HG03060 (cell line): ENCODE measurements around the gene ADCY9.

Experiments used
- ATAC-seq: cut with Tn5 transposase; IDR thresholded peaks from one replicate; pipeline ENCODE4 v1.9.1; 2021; ENCODE audit warnings: low read depth, moderate number of reproducible peaks; ENCODE audit not compliant: unreplicated experiment

Gene ADCY9

DNA sequence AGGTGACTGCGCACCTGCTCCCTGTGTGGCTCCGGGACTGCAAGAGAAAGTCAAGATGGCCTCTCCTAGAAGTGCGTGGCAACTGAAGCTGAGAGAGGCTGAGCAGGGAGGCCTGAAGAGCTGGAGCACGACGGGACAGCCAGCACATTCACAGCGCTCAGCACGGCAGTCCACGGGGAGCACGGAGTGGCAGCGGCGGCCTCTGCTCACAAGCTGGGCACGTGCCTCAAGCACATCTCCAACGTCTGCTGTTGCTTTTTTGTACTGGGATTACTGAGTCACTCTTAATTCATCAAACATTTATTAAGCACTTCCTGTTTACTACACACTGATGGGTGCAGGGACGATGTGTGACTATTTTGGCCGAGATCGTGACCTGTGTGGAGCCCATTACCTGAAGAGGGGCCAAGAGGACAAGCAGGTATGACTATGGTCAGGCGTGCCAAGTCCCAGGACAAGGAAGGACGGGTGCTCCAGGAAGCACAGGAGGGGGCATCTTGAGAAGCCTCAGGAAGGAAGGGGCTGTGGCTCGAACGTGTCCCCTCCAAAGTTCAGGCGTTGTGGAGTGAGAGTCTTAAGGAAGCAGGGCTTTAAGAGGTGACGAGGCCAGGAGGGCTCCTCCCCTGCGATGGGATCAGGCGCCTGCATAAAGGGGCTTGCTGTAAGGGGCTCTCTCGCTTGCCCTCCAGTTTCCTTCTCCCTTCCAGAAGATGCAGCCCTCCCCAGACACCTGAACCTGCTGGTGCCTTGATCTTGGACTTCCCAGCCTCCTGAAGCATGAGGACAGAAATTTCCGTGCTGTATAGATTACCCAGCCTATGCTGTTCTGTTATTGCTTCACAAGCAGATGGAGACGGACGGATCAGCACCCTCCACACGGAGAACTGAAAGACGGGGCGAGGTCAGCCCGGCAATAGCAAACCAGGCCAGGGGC lies 105.8 kb downstream of the ADCY9 start:
- no peak for ATAC-seq

DNA sequence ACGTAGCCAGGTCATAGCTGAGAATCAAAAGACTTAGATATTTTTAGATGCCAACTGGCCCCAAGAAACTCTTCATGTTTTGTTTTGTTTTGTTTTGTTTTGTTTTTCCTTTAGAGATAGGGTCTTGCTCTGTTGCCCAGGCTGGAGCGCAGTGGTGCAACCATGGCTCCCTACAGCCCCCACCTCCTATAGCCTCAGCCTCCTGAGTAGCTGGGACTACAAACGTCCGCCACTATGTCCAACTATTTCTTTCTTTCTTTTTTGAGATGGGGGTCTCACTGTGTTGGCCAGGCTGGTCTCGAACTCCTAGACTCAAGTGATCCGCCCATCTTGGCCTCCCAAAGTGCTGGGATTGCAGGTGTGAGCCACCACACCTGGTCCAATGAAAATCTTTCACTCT lies 107.1 kb downstream of the ADCY9 start:
- ATAC-seq = no peak

DNA sequence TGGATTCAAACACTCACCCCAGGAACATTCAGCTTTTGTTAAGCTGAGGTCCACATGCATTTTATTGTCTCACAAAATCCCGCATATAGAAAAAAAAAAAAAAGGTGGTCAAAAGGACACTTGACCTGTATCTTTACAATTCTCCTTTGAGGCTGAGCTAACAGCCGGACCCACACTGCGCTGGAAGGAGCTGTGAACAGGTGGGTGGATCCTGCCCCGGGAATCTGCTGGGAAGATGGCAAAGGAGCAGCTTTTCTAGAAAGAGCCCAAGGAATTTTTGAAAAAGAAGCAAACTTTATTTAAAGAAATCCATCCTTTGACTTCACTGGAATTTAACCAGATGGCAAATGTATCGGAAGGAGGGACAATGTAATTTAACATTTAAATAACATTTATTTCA lies 108.1 kb downstream of the ADCY9 start:
- no peak for ATAC-seq

DNA sequence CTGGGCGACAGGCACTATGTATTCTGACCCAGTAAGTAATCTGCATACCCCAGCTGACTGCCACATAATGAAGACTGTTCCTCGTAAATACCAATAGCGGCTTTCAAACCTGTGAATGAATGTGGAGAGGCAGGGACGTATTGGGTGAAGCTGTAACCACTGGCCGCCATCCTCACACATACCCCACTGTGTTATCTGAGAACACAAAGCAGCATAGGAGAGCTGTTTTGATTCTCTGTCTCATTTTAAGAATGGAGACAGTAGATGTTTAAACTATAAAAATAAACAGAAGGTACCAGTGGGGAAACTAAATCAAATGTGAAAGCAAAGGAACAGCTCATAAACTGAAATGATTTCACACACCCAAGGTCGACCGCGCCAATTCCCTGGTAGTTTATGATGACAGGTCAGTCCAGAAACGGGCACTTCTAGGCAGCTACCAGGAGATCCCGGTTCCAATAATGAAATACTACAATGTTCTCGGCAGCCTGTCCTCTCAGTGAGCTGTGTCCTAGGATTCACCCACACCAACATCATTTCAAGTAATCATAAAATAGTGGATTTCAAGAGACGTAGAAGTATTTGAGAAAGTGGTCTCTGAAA lies 109.7 kb downstream of the ADCY9 start:
- no peak for ATAC-seq

DNA sequence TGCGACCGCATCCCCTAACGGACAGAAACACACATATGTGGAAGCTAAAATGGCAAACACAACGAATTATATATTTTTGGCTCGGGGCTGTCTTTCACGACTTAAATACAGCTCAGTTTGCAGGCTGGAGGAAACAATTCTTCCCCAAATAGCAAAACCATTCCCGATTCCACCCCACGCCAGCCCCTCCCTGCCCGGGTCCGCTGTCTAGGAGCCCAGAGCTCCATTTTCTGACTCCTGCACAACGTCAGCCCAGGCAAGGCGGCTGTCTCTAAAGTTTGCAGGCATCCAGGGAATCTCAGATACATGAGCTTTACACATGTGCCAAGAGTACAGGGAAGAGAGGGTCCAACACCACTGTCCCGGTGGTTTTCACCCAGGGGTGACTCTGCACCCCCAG lies 110.5 kb downstream of the ADCY9 start:
- ATAC-seq = no peak

DNA sequence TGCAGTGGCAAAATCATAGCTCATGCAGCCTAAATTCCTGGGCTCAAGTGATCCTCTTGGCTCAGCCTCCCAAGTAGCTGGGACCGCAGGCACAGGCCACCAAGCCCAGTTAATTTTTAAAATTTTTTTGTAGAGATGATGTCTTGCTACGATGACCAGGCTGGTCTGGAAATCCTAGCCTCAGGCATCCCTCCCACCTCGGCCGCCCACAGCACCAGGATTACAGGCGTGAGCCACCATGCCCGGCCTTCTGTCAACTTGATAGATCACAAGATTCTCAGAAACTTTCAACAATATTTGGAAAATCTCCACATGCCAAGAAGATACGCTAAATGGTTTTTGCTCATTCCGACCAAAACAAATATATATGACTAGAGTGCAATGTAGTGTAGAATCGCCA lies 111.0 kb downstream of the ADCY9 start:
- ATAC-seq = no peak

DNA sequence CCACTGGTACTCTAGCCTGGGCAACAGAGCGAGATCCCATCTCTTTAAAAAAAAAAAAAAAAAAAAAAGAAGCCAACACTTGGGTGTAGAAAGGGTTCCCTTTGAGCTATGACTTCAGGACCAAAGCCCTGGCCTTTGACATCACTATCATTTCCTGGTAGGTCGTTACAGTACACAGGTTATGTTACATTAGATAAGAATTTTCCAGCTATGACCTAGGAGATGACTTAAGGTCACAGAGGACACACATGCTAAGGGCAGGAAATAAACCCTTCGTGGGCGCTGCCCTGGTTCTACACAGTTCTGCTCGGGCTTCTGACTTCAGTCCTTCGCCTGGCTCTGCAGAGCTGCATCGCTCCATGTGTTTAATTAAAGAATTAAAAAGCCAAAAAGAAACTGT lies 112.0 kb downstream of the ADCY9 start:
- no peak for ATAC-seq

DNA sequence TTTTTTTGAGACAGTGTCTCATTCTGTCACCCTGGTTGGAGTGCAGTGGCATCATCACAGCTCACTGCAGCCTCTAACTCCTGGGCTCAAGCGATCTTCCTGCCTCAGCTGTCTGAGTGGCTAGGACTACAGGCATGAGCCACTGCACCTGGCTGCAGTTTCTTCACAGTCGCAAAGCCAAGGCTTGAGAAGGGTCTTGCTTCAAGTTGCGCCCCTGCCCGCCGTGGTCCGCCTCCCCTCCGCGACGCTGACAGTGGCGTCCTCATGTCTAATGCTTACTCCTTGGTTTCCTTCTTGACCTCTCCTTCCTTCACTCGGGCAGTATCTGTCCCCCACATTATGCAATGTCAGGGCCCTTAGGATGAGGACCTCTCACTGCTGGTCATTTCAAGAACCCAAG lies 112.7 kb downstream of the ADCY9 start:
- no peak for ATAC-seq

DNA sequence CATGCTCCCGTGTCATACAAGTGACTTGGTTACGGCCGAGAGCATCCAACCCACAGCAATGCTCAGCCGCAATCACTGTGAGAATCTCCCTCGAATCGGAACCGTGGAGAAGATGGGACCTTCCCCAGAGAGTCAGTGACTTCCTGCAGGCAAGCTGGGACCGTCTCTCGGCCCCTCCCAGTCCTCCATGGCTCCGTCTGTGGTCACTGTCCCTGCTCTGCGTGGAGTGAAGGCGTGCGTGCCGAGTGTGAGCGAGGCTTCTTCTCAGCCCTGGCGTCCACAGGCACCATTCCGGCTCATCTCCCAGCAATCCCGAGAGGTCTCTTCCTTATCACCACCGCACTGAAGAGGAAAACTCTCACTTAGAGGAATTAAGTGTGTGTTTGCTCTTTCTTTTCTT lies 113.1 kb downstream of the ADCY9 start:
- ATAC-seq = no peak

DNA sequence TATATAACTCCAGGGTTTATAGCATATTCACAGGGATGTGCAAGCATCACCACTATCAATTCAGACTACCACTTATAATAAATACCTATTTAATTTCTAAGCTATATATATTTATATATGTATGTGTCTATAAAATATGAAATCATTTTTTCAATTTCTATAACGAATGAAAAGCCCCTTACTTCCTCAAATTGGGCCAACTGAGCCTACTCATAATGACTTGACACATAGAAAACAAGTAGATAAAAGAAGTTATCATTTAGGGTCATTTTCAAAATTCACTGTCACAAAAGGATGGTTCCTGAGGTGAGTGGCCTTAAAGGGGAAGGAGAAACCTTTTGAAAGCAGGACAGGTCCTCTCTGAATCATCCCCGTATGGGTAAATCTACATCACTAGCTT lies 114.1 kb downstream of the ADCY9 start:
- no peak for ATAC-seq

DNA sequence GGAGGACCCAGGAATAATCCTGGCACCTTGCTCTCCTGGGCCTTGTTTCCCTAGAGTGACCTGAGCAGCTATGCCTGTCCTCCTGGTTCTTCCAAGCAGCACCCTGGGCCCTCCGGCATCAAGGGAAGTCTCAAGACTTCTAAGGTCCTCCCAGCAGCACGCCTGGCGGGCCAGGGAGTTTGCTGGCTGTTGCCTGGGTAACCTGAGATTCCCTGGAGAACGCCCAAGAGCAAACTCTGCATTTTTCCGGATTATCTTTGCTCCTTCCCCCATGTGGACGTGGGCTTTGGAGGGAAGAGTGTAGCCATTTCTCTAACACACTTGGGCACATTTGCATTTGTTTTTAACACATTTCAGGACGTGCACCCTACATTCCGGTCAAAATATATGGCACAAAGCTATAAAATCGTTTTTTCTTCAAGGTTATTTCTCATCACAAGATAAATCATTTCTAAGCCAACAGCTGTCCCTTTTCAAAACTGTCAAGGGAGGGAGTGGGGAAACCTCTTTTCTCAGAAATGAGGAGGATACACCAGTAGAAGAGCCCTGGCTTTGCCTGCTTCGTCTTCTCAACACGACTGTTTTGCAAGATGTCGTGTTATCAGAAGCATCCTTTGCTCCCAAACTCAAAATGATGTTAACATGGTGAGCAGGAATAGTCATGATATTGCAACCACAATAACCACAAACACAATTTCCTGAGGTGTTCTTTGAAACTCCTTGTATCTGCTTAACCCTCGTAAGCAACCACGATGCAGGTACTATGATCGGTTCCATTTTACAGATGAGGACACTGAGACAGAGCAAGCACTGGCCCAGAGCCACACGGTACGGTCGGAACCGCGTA lies 116.5 kb downstream of the ADCY9 start:
- no peak for ATAC-seq

DNA sequence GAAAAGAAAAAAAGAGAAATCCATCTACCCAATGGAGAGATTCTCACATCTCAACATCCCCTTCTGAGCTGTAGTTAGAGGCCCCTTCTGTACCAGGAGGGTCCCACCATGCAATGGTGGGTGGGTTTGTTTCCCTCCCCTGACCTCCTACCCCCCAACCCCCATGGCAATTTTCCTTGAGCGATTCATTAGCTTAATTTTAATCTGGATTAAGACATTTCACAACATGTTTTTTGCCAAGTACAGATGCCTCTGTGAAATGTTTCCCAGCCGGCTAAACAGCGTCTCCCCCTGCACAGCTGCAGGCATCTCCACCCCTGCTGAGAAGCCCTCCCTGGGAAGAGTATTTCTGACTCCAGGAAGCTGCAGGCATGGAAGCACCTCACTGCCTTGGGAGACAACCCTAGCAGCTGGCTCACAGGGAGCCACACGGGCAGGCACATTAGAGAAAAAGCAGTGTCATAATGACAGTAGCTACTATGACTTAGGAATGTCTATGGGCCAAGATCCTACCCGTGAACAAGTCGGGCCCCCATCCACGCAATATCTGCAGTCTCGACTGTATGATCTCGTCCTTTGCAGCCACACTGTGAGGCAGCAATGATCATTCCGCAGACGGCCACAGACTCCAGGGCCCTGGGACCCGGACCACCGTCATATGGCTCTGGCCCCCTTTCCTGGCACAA lies 117.3 kb downstream of the ADCY9 start:
- ATAC-seq = no peak

DNA sequence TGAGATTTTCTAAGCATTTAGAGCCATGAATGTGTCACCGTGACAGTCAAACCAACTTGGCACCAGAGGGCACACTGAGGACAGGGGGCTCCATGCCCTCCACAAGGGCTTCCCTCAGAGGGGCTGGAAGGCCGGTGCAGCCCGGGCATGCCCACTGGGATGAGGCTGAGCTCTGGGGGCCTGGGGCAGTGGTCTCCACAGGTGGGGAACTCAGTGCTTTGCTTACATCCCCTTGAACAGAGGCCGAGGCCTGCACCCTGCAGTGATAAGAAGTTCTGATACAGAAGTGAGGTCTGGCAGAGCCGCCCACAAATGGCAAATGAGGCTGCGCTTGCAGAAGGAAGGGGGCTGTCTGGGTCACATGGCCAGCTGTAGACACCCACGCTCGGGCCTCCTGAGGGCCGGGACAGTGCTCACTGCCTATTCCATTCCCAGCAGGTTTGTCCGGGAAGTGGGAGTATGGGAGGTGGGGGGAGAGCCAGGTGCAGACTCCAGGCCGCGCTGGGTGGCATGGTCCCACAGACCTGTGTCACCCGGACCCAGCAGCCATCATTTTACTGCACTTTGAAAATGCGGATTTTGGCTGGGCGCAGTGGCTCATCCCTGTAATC lies 118.9 kb downstream of the ADCY9 start:
- no peak for ATAC-seq

DNA sequence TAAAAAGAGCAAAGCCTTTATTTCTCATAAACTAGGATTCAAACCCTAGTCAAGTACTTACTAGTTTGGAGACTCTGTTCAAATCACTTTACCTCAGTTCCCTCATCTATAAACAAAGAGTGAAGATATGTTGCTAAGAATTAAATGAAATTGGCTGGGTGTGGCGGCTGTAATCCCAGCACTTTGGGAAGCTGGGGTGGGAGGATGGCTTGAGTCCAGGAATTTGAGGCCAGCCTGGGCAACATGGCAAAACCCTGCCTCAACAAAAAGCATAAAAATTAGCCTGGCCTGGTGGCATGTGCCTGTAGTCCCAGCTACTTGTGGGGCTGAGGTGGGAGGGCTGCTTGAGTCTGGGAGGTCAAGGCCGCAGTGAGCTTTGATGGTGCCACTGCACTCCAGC lies 121.2 kb downstream of the ADCY9 start:
- ATAC-seq = no peak

DNA sequence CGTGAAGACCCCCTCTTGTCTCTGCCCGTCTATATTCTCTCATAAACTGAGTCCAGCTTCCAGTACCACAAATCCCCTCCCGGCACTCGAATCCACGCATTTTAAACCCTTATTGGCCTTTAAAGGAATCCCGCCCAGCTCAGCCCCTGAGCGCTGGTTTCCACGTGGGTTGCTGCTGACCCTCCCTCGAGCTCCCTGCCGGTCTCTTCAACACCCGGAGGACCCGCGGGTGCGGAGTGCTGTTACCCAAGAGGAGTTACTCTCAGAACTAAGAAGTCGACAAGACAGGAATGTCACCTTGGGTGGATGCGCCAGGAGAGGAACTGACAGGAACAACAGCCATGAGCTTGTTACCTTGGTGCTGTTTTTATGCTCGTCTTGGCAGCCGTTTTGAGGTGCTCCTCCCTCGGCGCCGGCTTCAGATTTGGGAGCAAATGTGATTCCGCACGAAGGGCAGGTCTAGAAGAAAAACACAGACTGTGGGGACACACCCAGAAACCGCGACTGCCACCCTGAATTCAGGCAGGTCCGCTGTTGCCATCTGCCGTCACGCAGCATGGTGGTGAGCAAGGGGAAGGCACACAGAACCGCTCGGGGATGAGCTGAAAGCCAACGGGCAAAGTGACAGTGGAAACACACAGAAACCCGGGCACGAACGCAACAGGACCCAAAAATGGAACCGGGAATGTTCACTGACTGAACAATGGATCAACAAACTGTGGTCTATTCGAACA lies 123.0 kb downstream of the ADCY9 start:
- no peak for ATAC-seq

DNA sequence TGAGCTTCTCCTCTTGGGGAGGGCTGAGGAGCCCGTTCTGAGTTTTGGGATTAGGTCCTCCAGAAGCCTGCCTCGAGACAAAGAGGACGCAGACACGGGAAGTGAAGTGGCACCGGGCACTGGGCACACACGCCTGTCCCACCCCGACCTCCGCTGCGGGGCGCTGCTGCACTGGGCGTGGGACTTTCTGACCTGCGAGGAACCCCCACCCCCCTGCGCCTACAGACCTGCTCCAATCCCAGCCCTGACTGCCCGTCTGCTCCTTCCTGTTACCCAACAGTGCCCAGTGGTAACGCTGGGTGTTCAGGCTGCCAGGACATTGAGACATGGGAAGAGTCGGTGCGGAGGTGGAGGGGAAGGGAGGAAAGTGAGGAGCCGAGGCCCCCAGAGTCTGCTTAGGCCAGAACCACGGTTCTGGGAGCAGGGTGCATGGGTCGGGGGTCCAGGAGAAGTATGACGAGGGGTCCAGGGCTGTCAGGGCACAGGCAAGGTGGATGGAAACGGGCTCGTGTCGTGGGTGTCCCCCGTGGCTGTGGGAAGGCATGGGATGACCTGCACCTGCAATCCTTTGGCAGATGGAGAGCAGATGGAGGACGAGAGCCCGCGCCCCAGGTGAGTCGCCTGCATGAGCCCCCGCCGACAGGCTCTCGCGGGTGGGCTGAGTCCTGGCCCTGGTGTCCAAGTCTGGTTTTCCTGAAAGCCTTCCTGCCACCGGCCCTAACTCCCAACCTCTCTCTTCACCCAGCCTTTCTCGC lies 123.8 kb downstream of the ADCY9 start:
- ATAC-seq = no peak

DNA sequence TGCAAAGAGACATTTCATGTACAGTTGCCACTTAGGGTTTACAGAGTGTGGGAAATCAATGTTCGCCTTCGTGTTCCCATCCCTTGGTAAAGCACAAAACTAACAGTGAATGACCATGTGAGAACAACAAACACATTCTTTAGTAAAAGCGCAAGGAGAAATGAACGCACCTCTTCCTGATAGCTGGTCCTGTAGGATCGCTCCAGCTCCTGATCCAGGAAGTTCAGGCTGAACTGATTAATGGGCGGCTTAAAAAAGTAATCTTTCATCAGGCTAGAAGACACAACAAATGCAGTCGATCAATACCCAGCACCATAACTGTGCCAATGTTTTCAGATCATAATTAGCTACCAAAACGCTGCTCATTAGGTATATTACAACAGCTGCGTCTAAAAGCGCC lies 127.4 kb downstream of the ADCY9 start:
- no peak for ATAC-seq

DNA sequence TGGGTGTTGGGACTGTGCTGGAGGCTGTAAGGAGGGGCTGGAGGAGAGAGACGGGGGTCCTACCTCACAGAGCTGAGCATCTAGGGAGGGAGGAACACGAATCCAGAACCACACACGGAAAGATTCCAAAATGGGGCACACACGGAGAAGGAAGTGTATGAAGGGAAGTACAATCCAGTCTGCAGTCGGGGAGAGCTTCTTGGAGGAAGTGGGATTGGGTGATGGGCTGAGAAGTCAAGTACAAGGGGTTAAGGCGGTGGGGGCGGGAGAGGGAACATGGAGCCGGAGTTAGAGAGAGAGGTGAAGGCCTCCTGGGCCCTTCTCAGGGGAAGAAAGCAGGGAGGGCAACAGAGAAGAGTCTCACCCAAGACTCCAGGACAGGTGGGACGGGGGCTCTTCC lies 128.2 kb downstream of the ADCY9 start:
- no peak for ATAC-seq

DNA sequence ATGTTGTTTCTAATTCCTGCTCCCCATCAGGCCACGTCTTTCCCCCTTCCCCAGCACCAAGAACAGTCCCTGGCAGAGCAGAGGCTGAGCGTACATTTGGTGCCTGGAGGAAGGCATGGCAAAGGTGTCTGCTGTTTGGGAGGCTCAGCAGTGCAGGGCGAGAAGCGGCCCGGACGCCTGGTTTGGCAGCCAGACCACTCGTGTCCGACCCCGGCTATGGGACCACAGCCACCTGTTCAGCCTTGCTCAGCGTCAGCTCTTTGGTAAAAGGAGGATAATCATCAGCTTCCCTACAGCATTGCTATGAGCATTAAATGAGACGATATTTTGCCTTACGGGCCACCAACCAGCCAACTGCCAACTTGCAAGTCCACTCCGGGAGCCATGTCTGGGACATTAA lies 129.0 kb downstream of the ADCY9 start:
- ATAC-seq = no peak
